Adipocyte (in vitro differentiated cells): ENCODE data around the gene SPATA21.

ENCODE experiments used
- DNase-seq: peaks from one replicate; pipeline ENCODE4 v3.0.0-alpha.2; 2015; ENCODE audit warnings: low read depth
- H3K27me3 ChIP-seq: replicated peaks from 2 replicates; pipeline ENCODE4 v1.7.0; 2013; ENCODE audit warnings: mild to moderate bottlenecking, low read length, moderate library complexity; ENCODE audit not compliant: control insufficient read depth, insufficient read depth
- H3K36me3 ChIP-seq: 2 replicates; pipeline ENCODE4 v1.7.0; 2013; ENCODE audit warnings: low read length, mild to moderate bottlenecking, moderate library complexity; ENCODE audit not compliant: control insufficient read depth, insufficient read depth, severe bottlenecking
- H3K4me1 ChIP-seq: 2 replicates; pipeline ENCODE4 v1.7.0; 2013; ENCODE audit warnings: mild to moderate bottlenecking, low read length, moderate library complexity; ENCODE audit not compliant: control insufficient read depth, insufficient read depth
- H3K4me3 ChIP-seq: 2 replicates; pipeline ENCODE4 v1.7.0; 2013; ENCODE audit warnings: mild to moderate bottlenecking, low read length, moderate library complexity
- H3K9ac ChIP-seq: 2 replicates; pipeline ENCODE4 v1.7.0; 2013; ENCODE audit warnings: mild to moderate bottlenecking, low read length, moderate library complexity
- H3K9me3 ChIP-seq: 2 replicates; pipeline ENCODE4 v1.7.0; 2013; ENCODE audit warnings: mild to moderate bottlenecking, low read length, moderate library complexity; ENCODE audit not compliant: control insufficient read depth

The SPATA21 gene

DNA sequence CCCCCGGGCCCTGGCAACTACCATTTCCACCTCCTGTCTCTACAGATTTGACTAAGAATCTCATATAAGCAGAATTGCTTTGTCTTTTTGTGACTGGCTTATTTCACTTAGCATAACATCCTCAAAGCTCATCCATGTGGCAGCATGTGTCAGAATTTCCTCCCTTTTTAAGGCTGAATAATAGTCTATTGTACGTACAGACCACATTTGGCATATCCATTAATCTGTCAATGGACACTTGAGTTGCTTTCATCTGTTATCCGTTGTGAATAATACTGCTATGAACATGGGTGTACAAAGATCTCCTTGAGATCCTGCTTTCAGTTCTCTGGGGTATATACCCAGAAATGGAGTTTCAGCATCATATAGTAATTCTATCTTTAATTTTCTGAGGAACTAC is 24.0 kb downstream of the SPATA21 start:
- Histone ChIP-seq H3K27me3 (peaks cover 12% of the 10 kb centered on the region), H3K4me1 (no peaks in the 10 kb centered on the region), H3K9me3 (no peaks in the 10 kb centered on the region), H3K9ac (no peak overlapping the region), H3K4me3 (no peak overlapping the region), H3K36me3 (no peaks in the 10 kb centered on the region)
- no peak for DNase-seq

- Histone ChIP-seq H3K36me3 (no peaks in the 10 kb centered on the region), H3K9ac (no peak overlapping the region), H3K4me1 (no peaks in the 10 kb centered on the region), H3K9me3 (no peaks in the 10 kb centered on the region), H3K27me3 (peaks cover 14% of the 10 kb centered on the region), H3K4me3 (no peak overlapping the region)
- DNase-seq = no peak
Observed at GRCh38 chr1:16410803-16411202, 26.4 kb downstream of the SPATA21 start.

- Histone ChIP-seq H3K4me1 (no peaks in the 10 kb centered on the region), H3K27me3 (peaks cover 14% of the 10 kb centered on the region), H3K4me3 (no peak overlapping the region), H3K9me3 (no peaks in the 10 kb centered on the region), H3K36me3 (no peaks in the 10 kb centered on the region), H3K9ac (no peak overlapping the region)
- DNase-seq = no peak
Observed at GRCh38 chr1:16409536-16410152, 27.6 kb downstream of the SPATA21 start.

GRCh38 chr1:16406868-16407267 is 30.4 kb downstream of the SPATA21 start:
- H3K27me3 ChIP-seq = peaks cover 14% of the 10 kb centered on the region
- DNase-seq = no peak
- H3K4me1 ChIP-seq = peaks cover 5% of the 10 kb centered on the region
- H3K9me3 ChIP-seq = no peaks in the 10 kb centered on the region
- H3K36me3 ChIP-seq = no peaks in the 10 kb centered on the region
- H3K4me3 ChIP-seq = no peak overlapping the region
- H3K9ac ChIP-seq = no peak overlapping the region

DNA sequence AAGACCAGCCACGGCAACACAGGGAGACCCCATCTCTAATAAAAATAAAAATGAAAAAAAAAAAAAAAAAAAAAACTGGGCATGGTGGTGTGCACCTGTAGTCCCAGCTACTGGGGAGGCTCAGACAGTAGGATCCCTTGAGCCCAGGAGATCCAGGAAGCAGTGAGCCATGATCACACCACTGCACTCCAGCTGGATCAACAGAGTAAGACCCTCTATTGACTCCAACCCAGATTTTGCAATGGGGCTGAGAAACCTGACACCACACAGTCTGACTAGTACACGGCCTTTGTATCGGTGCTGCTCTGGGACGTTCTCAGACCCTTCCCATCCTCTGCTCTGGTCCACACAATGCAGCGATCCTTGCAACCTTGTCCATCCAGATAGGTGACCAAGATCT is 31.8 kb downstream of the SPATA21 start:
- no peak for DNase-seq

GRCh38 chr1:16402742-16403141 is 34.5 kb downstream of the SPATA21 start:
- Histone ChIP-seq H3K27me3 (peaks cover 5% of the 10 kb centered on the region), H3K4me1 (peaks cover 5% of the 10 kb centered on the region), H3K9ac (no peak overlapping the region), H3K4me3 (no peak overlapping the region), H3K9me3 (no peaks in the 10 kb centered on the region), H3K36me3 (peaks cover 17% of the 10 kb centered on the region)
- DNase-seq = no peak

More for the DNA sequence above, 31.8 kb downstream of the SPATA21 start:
- Histone ChIP-seq H3K4me1 (peaks cover 5% of the 10 kb centered on the region), H3K36me3 (peaks cover 4% of the 10 kb centered on the region), H3K9me3 (no peaks in the 10 kb centered on the region), H3K4me3 (no peak overlapping the region), H3K27me3 (peaks cover 14% of the 10 kb centered on the region), H3K9ac (no peak overlapping the region)

- no peak overlapping the region for H3K9ac ChIP-seq
- H3K36me3 ChIP-seq = peaks cover 49% of the 10 kb centered on the region
- H3K4me3 ChIP-seq = no peak overlapping the region
- DNase-seq = no peak
- peaks cover 22% of the 10 kb centered on the region for H3K4me1 ChIP-seq
- no peaks in the 10 kb centered on the region for H3K9me3 ChIP-seq
- no peaks in the 10 kb centered on the region for H3K27me3 ChIP-seq
Observed at GRCh38 chr1:16398371-16398953, 38.8 kb downstream of the SPATA21 start.

GRCh38 chr1:16397120-16397519 is 40.1 kb downstream of the SPATA21 start:
- peak overlapping the region; percentile 7 for H3K9ac ChIP-seq

GRCh38 chr1:16396591-16396990 is 40.6 kb downstream of the SPATA21 start:
- Histone ChIP-seq H3K9ac (no peak overlapping the region), H3K4me3 (peak overlapping the region; percentile 11), H3K36me3 (peaks cover 49% of the 10 kb centered on the region), H3K27me3 (no peaks in the 10 kb centered on the region), H3K9me3 (no peaks in the 10 kb centered on the region), H3K4me1 (peaks cover 36% of the 10 kb centered on the region)
- peak; percentile 65 for DNase-seq

More at GRCh38 chr1:16397120-16397519, 40.1 kb downstream of the SPATA21 start:
- no peak for DNase-seq
- Histone ChIP-seq H3K27me3 (no peaks in the 10 kb centered on the region), H3K4me3 (peak overlapping the region; percentile 11), H3K36me3 (peaks cover 49% of the 10 kb centered on the region), H3K4me1 (peaks cover 31% of the 10 kb centered on the region), H3K9me3 (no peaks in the 10 kb centered on the region)

GRCh38 chr1:16394977-16395376 is 42.2 kb downstream of the SPATA21 start:
- Histone ChIP-seq H3K4me1 (peaks cover 40% of the 10 kb centered on the region), H3K36me3 (peaks cover 42% of the 10 kb centered on the region), H3K27me3 (no peaks in the 10 kb centered on the region), H3K9ac (no peak overlapping the region), H3K4me3 (no peak overlapping the region), H3K9me3 (no peaks in the 10 kb centered on the region)
- no peak for DNase-seq

DNA sequence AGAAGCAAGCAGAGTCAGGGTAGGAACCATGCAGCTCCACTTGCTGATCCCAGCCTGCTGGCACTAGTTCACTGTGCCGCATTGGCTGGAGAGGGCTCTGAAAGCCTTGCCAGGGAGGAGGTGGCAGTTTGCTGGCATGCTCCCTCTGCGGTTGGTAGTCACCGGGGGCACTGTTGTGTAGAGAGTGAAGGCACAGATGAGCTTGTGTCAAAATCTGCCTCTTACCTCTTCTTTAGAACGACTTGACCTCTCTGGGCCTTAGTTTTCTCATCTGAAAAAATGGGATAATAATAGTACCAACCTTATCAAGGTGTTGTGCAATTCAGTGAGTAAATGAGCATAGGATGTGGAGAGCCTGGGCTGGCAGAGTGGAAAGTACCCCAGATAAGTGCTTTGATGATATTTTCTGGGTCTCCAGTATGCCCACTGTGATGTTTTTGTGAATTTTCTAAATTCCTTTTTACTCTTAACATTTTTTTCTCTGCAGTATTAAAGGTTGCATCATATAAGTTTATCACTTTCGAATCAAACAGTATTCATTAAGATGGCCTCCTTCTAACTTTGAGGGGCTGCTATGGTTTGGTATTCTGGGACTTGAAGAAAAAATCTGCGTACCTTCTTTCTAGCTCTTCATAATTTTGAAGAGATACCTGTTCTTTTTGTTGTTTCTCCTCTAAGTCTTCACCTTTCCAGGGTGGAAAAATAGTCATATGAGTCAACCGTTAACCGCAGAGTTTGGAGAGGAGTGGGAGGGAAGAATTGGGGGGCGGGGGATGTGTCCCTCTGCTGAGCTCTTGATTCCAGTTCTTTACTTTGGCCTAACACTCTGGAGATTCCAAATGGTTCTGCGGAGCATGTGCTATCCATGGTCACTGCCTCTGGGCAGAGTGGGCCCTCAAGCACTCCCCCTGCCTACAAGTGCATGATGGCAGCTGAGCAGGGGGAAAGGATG is 43.4 kb downstream of the SPATA21 start:
- Histone ChIP-seq H3K36me3 (peaks cover 34% of the 10 kb centered on the region), H3K27me3 (no peaks in the 10 kb centered on the region)

More for the DNA sequence above, 43.4 kb downstream of the SPATA21 start:
- no peak overlapping the region for H3K4me3 ChIP-seq
- H3K9me3 ChIP-seq = no peaks in the 10 kb centered on the region
- DNase-seq = no peak
- peaks cover 40% of the 10 kb centered on the region for H3K4me1 ChIP-seq
- no peak overlapping the region for H3K9ac ChIP-seq
